Kidney epithelial cell (primary cell): ENCODE measurements around the gene THBS4. TPM values are rescaled to one million over a fixed set of nuclear protein-coding genes. Genes with fewer than 3 reads are reported as not detected.

Source experiments
- DNase-seq: peaks from one replicate; pipeline ENCODE4 v3.0.0-alpha.2; 2010; ENCODE audit warnings: low read depth
- H3K27me3 ChIP-seq: 2 replicates; pipeline ENCODE4 v1.6.0; 2011; ENCODE audit warnings: low read length; ENCODE audit not compliant: control insufficient read depth, insufficient read depth
- H3K36me3 ChIP-seq: 2 replicates; pipeline ENCODE4 v1.5.1; 2011; ENCODE audit warnings: low read length; ENCODE audit not compliant: control insufficient read depth, insufficient read depth
- H3K4me3 ChIP-seq: 2 replicates; pipeline ENCODE4 v1.5.1; 2011; ENCODE audit warnings: low read depth, mild to moderate bottlenecking, control low read depth, low read length
- CTCF ChIP-seq: IDR thresholded peaks from 2 replicates; pipeline ENCODE4 v1.5.1; 2011; ENCODE audit warnings: mild to moderate bottlenecking, moderate library complexity, low read length, control low read depth, inconsistent platforms; ENCODE audit not compliant: insufficient read depth, poor library complexity, severe bottlenecking
- total RNA-seq: library from RNA; depleted of rRNA; stranded (reverse); fragments of >200 nt; gene quantifications from 2 replicates; pipeline ENCODE4 v1.2.3, GENCODE V29; 2015

Gene THBS4
- total RNA-seq, 1 donor from 2014 or later, result 2.6 TPM

- peak; percentile 9 for DNase-seq
- Histone ChIP-seq H3K4me3 (no peak overlapping the region), H3K36me3 (no peaks in the 10 kb centered on the region), H3K27me3 (no peaks in the 10 kb centered on the region)
- no peak for TF ChIP-seq CTCF
Measured at GRCh38 chr5:80054682-80055081, 19.5 kb downstream of the THBS4 start.

DNA sequence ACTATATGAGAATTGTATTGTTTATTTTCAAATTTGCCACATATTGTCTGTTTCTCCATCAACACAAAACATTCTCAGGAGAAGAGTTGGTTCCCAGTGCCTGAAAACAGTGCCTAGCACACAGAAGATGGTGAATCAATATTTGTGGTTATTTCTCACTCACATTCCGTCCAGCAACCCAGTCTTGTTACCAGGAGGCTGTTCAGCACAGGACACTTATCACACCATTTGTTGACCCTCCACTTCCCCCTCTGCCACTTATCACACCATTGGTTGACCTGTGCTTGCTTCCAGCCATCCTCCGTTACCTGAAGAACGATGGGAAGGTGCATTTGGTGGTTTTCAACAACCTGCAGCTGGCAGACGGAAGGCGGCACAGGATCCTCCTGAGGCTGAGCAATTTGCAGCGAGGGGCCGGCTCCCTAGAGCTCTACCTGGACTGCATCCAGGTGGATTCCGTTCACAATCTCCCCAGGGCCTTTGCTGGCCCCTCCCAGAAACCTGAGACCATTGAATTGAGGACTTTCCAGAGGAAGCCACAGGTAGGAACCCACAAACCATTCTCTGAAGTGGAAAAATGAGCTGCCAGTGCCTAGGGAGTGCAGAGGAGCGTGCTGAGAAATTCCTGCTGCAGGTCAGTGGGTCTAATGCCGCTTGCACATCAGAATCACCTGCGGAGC is 20.5 kb downstream of the THBS4 start:
- TF ChIP-seq CTCF, result no peak
- H3K4me3 ChIP-seq, result no peak overlapping the region
- H3K27me3 ChIP-seq, result no peaks in the 10 kb centered on the region
- no peak for DNase-seq
- no peaks in the 10 kb centered on the region for H3K36me3 ChIP-seq

- no peaks in the 10 kb centered on the region for H3K36me3 ChIP-seq
- H3K4me3 ChIP-seq, result no peak overlapping the region
- TF ChIP-seq CTCF, result no peak
- no peak for DNase-seq
- no peaks in the 10 kb centered on the region for H3K27me3 ChIP-seq
Measured at GRCh38 chr5:80057099-80057498, 22.0 kb downstream of the THBS4 start.

GRCh38 chr5:80057921-80058320 is 22.8 kb downstream of the THBS4 start:
- Histone ChIP-seq H3K4me3 (no peak overlapping the region), H3K36me3 (no peaks in the 10 kb centered on the region), H3K27me3 (no peaks in the 10 kb centered on the region)
- TF ChIP-seq CTCF, result no peak
- DNase-seq, result no peak

DNA sequence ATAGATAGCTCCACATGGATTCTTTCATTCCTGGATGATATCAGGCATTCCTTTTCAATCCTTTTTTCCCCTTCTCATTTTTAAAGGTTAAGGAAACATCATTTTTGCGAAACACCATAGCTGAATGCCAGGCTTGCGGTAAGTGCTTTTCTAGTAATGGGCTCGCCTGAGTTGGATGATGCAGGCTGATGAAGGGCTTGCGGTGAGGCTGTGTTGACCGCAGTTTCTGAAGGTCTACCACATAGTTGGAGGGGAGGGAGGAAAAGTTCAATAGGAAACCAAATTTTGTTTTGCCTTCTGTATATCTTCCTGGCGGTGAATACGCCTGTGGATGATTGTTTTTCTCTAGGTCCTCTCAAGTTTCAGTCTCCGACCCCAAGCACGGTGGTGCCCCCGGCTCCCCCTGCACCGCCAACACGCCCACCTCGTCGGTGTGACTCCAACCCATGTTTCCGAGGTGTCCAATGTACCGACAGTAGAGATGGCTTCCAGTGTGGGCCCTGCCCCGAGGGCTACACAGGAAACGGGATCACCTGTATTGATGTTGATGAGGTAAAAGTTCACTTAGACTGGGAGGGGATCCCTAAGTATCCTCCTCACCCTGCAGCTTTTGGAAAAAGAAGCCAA is 24.3 kb downstream of the THBS4 start:
- H3K36me3 ChIP-seq, result no peaks in the 10 kb centered on the region
- no peak for TF ChIP-seq CTCF
- no peak overlapping the region for H3K4me3 ChIP-seq
- no peak for DNase-seq
- H3K27me3 ChIP-seq, result no peaks in the 10 kb centered on the region

DNA sequence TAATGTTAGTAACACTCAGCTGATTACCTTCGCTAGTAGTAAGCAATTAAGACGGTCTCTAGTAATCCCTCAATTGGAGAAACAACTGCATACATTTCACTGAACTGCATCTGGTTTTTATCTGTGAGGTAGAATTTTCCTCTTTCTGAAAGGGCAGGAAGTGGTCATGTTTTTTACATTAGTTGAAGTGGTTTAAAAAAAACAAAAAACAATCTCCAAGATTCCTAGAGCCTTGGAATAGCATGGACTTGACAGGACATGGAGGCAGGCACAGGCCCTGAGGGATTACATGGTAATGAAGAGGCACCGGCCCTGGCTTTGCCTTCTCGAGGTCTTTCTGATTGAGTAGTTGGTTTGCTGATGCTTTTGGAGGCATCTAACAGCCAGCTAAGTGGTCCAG is 25.8 kb downstream of the THBS4 start:
- no peak for DNase-seq
- no peaks in the 10 kb centered on the region for H3K36me3 ChIP-seq
- no peaks in the 10 kb centered on the region for H3K27me3 ChIP-seq
- no peak overlapping the region for H3K4me3 ChIP-seq
- no peak for TF ChIP-seq CTCF
